Keratinocyte (primary cell): ENCODE measurements around the gene NOP9. TPM values are rescaled to one million over a fixed set of nuclear protein-coding genes. Genes with fewer than 3 reads are reported as not detected.

Experiments used
- DNase-seq: peaks from one replicate; pipeline ENCODE4 v3.0.0-alpha.2; 2011; ENCODE audit warnings: low read depth, missing footprints, low spot score
- FAIRE-seq: peaks from 2 replicates; lab custom pipeline; 2011; peaks lifted over from hg19 to GRCh38; lab: Jason Lieb, UNC
- H2AFZ ChIP-seq: 2 replicates; pipeline ENCODE4 v1.6.0; 2012; ENCODE audit warnings: low read length, control low read depth, inconsistent platforms; ENCODE audit not compliant: control insufficient read depth
- H3K27ac ChIP-seq: 2 replicates; pipeline ENCODE4 v1.5.1; 2011; ENCODE audit warnings: low read length; ENCODE audit not compliant: control insufficient read depth, insufficient read depth
- H3K27me3 ChIP-seq: 3 replicates; pipeline ENCODE4 v1.6.0; 2011; ENCODE audit warnings: low read length; ENCODE audit not compliant: control insufficient read depth, insufficient read depth; ENCODE audit errors: extremely low read depth
- H3K36me3 ChIP-seq, 2 experiments: 2 replicates in 1 of 2; 3 replicates in 1 of 2; pipeline ENCODE4 v1.5.1; 2011; ENCODE audit warnings: low read length in 2 of 2, mild to moderate bottlenecking in 1 of 2; ENCODE audit not compliant: control insufficient read depth in 2 of 2, insufficient read depth in 2 of 2; ENCODE audit errors: extremely low read depth in 1 of 2
- H3K4me1 ChIP-seq: 3 replicates; pipeline ENCODE4 v1.5.1; 2011; ENCODE audit warnings: low read length; ENCODE audit not compliant: control insufficient read depth, insufficient read depth; ENCODE audit errors: extremely low read depth
- H3K4me2 ChIP-seq: 3 replicates; pipeline ENCODE4 v1.6.0; 2011; ENCODE audit warnings: low read depth, low read length; ENCODE audit not compliant: control insufficient read depth, insufficient read depth; ENCODE audit errors: extremely low read depth
- H3K4me3 ChIP-seq, 3 experiments: fragments of 200-600 bp in 1 of 3; sonication (generic) in 1 of 3; 2 replicates in 2 of 3; 3 replicates in 1 of 3; pipeline ENCODE4 v1.5.1; 2011 to 2016; ENCODE audit warnings: low read length in 3 of 3, mild to moderate bottlenecking in 3 of 3, control low read depth in 2 of 3, inconsistent platforms in 1 of 3, low read depth in 1 of 3, mixed read lengths in 1 of 3, mixed run types in 1 of 3, moderate library complexity in 1 of 3; ENCODE audit not compliant: control insufficient read depth in 2 of 3, insufficient read depth in 2 of 3; ENCODE audit errors: extremely low read depth in 1 of 3
- H3K79me2 ChIP-seq: 2 replicates; pipeline ENCODE4 v1.6.0; 2012; ENCODE audit warnings: low read length; ENCODE audit not compliant: control insufficient read depth, insufficient read depth
- H3K9ac ChIP-seq: 3 replicates; pipeline ENCODE4 v1.6.0; 2011; ENCODE audit warnings: low read length; ENCODE audit not compliant: control insufficient read depth, insufficient read depth; ENCODE audit errors: extremely low read depth
- H3K9me1 ChIP-seq: 3 replicates; pipeline ENCODE4 v1.6.0; 2011; ENCODE audit warnings: low read length; ENCODE audit not compliant: control insufficient read depth, insufficient read depth; ENCODE audit errors: extremely low read depth
- H3K9me3 ChIP-seq: 2 replicates; pipeline ENCODE4 v1.5.1; 2012; ENCODE audit warnings: low read depth, low read length; ENCODE audit not compliant: control insufficient read depth
- H4K20me1 ChIP-seq: 3 replicates; pipeline ENCODE4 v1.6.0; 2011; ENCODE audit warnings: low read length; ENCODE audit not compliant: control insufficient read depth, insufficient read depth; ENCODE audit errors: extremely low read depth
- CTCF ChIP-seq, 3 experiments: IDR thresholded peaks in 1 of 3; conservative IDR thresholded peaks in 1 of 3; optimal IDR thresholded peaks in 1 of 3; 2 replicates in 2 of 3; 3 replicates in 1 of 3; pipeline versions ENCODE3 to v1.5.1; 2011; ENCODE audit warnings: low read length in 3 of 3, mild to moderate bottlenecking in 3 of 3, moderate library complexity in 2 of 3, control low read depth in 1 of 3, inconsistent platforms in 1 of 3; ENCODE audit not compliant: insufficient read depth in 2 of 3; ENCODE audit errors: extremely low read depth in 1 of 3
- EZH2 ChIP-seq: IDR thresholded peaks from one replicate; pipeline ENCODE4 v1.6.1; 2012; ENCODE audit warnings: inconsistent platforms, mild to moderate bottlenecking, low read length, moderate library complexity
- dilution Hi-C: fragments of 300-500 bp; cut with MboI; formaldehyde crosslinking; loops from one replicate; pipeline ENCODE4 v1.7.0; 2020; ENCODE audit warnings: low sequenced_read_pairs; ENCODE audit not compliant: extremely low pct_ligation_motif_present
- polyA plus RNA-seq, 5 experiments: library from polyadenylated mRNA; depleted of rRNA in 3 of 5; stranded (reverse) in 3 of 5; stranded (forward) in 1 of 5; unstranded in 1 of 5; fragments of >200 nt; gene quantifications; 1 replicate in 1 of 5; 2 replicates in 3 of 5; 3 replicates in 1 of 5; pipeline versions ENCODE4 v1.2.1 to v1.2.3, GENCODE V29; 2011 to 2012; ENCODE audit warnings: missing spikeins in 2 of 5, low read depth in 1 of 5, low replicate concordance in 1 of 5

Gene NOP9
- polyA plus RNA-seq, 1 donor (not counting 4 experiments of a cell fraction or from before 2014, with no cell fraction given): 19.9 TPM

DNA sequence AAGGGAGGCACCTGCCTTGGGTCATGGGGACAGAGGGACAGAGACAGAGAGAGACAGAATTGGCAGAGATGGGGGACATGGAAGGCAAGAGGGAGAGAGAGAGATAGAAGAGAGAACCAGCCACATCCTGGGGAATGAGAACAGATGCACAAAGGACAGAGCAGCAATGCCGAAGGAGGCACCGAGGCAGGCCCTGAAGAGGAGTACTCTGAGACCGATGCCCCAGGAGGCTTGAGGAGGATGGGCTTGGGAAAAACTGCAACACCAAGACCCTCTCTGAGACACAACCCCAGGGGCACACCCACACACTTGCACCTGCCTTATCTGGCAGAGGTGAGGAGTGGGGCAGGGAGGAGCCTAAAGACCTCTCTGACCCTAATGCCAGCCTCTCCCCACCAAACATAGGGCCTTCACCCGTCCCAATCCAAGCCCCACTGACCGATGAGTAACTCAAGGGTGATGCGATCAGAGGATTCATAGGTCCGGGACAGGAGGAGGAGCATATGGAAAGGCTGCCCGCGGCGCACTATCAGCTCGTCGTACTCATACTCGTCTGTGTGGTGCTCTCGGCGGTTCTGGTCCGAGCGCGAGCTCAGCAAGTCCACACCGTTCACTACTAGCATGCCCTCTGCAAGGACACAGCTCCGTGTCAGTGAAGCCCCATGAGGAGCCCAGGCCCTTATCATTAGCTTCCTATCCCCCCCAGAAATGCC is 38.2 kb upstream of the NOP9 start:
- no peak for FAIRE-seq
- no peak overlapping the region for H3K4me3 ChIP-seq
- H3K9ac ChIP-seq: no peak overlapping the region
- H2AFZ ChIP-seq: no peak overlapping the region
- TF ChIP-seq EZH2 (no peak), CTCF (optimal IDR thresholded peaks at IDR 0.05 in 1 of 3, IDR thresholded peaks at IDR 0.05 in 1 of 3, conservative IDR thresholded peaks at IDR 0.05 in 1 of 3; ENCODE audit: extremely low read depth in 1 of 3, insufficient read depth in 2 of 3, low read length in 3 of 3) (no peak)
- H3K27me3 ChIP-seq: no peaks in the 10 kb centered on the region
- H3K4me1 ChIP-seq: peaks cover 33% of the 10 kb centered on the region
- H4K20me1 ChIP-seq: no peaks in the 10 kb centered on the region
- no peaks in the 10 kb centered on the region for H3K79me2 ChIP-seq
- H3K27ac ChIP-seq: no peak overlapping the region
- dilution Hi-C loops: no loop called here
- peaks cover 5 to 11% of the 10 kb centered on the region in 2 experiments for H3K36me3 ChIP-seq
- H3K9me1 ChIP-seq: no peaks in the 10 kb centered on the region
- H3K9me3 ChIP-seq: no peaks in the 10 kb centered on the region
- no peak for DNase-seq
- H3K4me2 ChIP-seq: no peak overlapping the region

DNA sequence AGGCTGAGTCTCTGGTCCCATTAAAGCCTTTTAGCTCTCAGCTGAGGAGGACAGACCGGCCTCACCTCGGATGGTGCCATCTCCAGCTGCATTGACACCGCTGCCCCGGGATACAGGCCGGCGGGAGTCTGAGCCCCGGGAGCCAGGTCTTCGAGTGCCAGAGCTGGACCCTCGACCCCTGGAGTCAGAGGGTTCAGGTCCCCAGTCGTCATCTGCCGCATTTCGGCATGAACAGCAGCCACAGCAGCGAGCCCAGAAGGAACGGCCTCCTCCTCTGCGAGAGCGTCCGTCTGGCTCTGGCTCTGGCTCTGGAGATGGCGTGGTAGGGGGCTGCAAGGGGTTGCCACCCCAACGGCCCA is 37.7 kb upstream of the NOP9 start:
- no peaks in the 10 kb centered on the region for H3K9me3 ChIP-seq
- no peaks in the 10 kb centered on the region for H3K79me2 ChIP-seq
- no peak for FAIRE-seq
- H4K20me1 ChIP-seq: no peaks in the 10 kb centered on the region
- no peak overlapping the region for H3K4me2 ChIP-seq
- TF ChIP-seq CTCF (optimal IDR thresholded peaks at IDR 0.05 in 1 of 3, IDR thresholded peaks at IDR 0.05 in 1 of 3, conservative IDR thresholded peaks at IDR 0.05 in 1 of 3; ENCODE audit: extremely low read depth in 1 of 3, insufficient read depth in 2 of 3, low read length in 3 of 3) (no peak), EZH2 (no peak)
- no peak overlapping the region for H3K27ac ChIP-seq
- H3K9me1 ChIP-seq: no peaks in the 10 kb centered on the region
- H3K36me3 ChIP-seq: peaks cover 10 to 12% of the 10 kb centered on the region in 2 experiments
- H3K27me3 ChIP-seq: no peaks in the 10 kb centered on the region
- H2AFZ ChIP-seq: no peak overlapping the region
- dilution Hi-C loops: no loop called here
- H3K4me1 ChIP-seq: peaks cover 33% of the 10 kb centered on the region
- H3K9ac ChIP-seq: no peak overlapping the region
- DNase-seq: no peak
- no peak overlapping the region for H3K4me3 ChIP-seq
